Measurements from ENCODE around the gene IFNGR2. TPM values are rescaled to one million over a fixed set of nuclear protein-coding genes. Genes with fewer than 3 reads are reported as not detected.
"Not testable (repeated sequence)": the region's sequence is repeated elsewhere in the genome, so short reads cannot be mapped to it uniquely, and the experiment has no call there.

Gene IFNGR2
- total and polyA plus RNA-seq, 2 of the 13 experiments (the other 11 are each of a cell fraction or from before 2014, with no cell fraction given) = 61.3 to 117 TPM

GRCh38 chr21:33379934-33380333 is 23.3 kb upstream of the IFNGR2 start:
- CTCF ChIA-PET (ENCODE audit: low intra/inter-chr PET ratio, low total read pairs); DNase-seq (ENCODE audit: low spot score); H3K9me3 ChIP-seq (ENCODE audit: low read length); BruUV-seq (replicated peaks); ATAC-seq; FAIRE-seq; H3K27me3 ChIP-seq (ENCODE audit: control insufficient read depth in 1 of 2, insufficient read depth in 2 of 2, low read length in 2 of 2); H2AFZ ChIP-seq (ENCODE audit: low read length); H4K20me1 ChIP-seq (ENCODE audit: insufficient read depth, low read length); H3K9ac ChIP-seq (ENCODE audit: insufficient read depth, low read depth, low read length); H3K4me3 ChIP-seq (replicated peaks in 1 of 3; ENCODE audit: insufficient read depth in 1 of 3, low read depth in 2 of 3, low read length in 3 of 3); in situ Hi-C loops (cut with HindIII; ENCODE audit: extremely low pct_ligation_motif_present, low pct_unique_long_range_greater_than_20kb); H3K79me2 ChIP-seq (ENCODE audit: insufficient read depth, low read length); H3K27ac ChIP-seq (ENCODE audit: extremely low read length, insufficient read depth, low read length); H3K36me3 ChIP-seq (replicated peaks in 1 of 2; ENCODE audit: control insufficient read depth in 1 of 2, insufficient read depth in 2 of 2, low read length in 2 of 2): not testable (repeated sequence)
- POLR2A ChIA-PET = interaction anchor here (1.2 to 3.4 kb wide), 4 partner anchors 25 to 65 kb away, joined by 3 to 18 read pairs (median 6); partner anchors contain the start of gene IFNAR1
- intact Hi-C loops (cut with micrococcal nuclease; ENCODE audit: unreplicated experiment) = loop anchor here (10.0 kb wide), 1 partner anchor 245 kb away; no protein-coding TSS in a partner anchor
- TF ChIP-seq ETV5 (CRISPR knock-in tag; IDR thresholded peaks at IDR 0.05; ENCODE audit: borderline replicate concordance) (peak; percentile 48; the same call in 1 of the 2 replicates), CEBPB (IDR thresholded peaks at IDR 0.05; ENCODE audit: borderline replicate concordance, low read depth, low read length) (peak; percentile 48; the same call in 1 of the 2 replicates), ZNF644 (CRISPR knock-in tag; IDR thresholded peaks at IDR 0.05; ENCODE audit: low read depth) (0 out of 2 replicates have a peak, but pooled peaks have one; percentile 18), CEBPG (CRISPR knock-in tag; IDR thresholded peaks at IDR 0.05) (peak; percentile 71), ZNF335 (CRISPR knock-in tag; IDR thresholded peaks at IDR 0.05) (0 out of 2 replicates have a peak, but pooled peaks have one; percentile 13), FOXA3 (CRISPR knock-in tag; IDR thresholded peaks at IDR 0.05) (0 out of 2 replicates have a peak, but pooled peaks have one; percentile 10)
- Histone ChIP-seq H3K4me2 (ENCODE audit: low read depth, low read length) (peak overlapping the region; percentile 51; the same call in 1 of the 2 replicates), H3K4me1 (ENCODE audit: insufficient read depth, low read length) (peaks cover 55% of the 10 kb centered on the region)
- WGBS (ENCODE audit: low lambda C conversion rate) = 50% methylated on average over 1 of the region's 1 CpG

GRCh38 chr21:33380483-33380998 is 22.7 kb upstream of the IFNGR2 start:
- intact Hi-C loops (cut with micrococcal nuclease; ENCODE audit: unreplicated experiment) (no loop called here), in situ Hi-C loops (cut with HindIII; ENCODE audit: extremely low pct_ligation_motif_present, low pct_unique_long_range_greater_than_20kb) (no loop called here)
- FAIRE-seq (no peak), DNase-seq (ENCODE audit: low spot score) (peak; percentile 75), ATAC-seq (peak; percentile 72)
- ChIA-PET CTCF (ENCODE audit: low intra/inter-chr PET ratio, low total read pairs) (no interaction called here), POLR2A (interaction anchor here (1.2 to 3.4 kb wide), 4 partner anchors 24 to 64 kb away, joined by 3 to 18 read pairs (median 6); partner anchors contain the start of gene IFNAR1)
- 31% methylated on average over 3 of the region's 11 CpGs for WGBS (ENCODE audit: low lambda C conversion rate)
- peaks cover 57% of the 10 kb centered on the region for H3K4me1 ChIP-seq (ENCODE audit: insufficient read depth, low read length)
- no peaks in the 10 kb centered on the region for H4K20me1 ChIP-seq (ENCODE audit: insufficient read depth, low read length)
- no peaks in the 10 kb centered on the region for H3K27me3 ChIP-seq (ENCODE audit: control insufficient read depth in 1 of 2, insufficient read depth in 2 of 2, low read length in 2 of 2)
- peak overlapping the region; percentile 51 for H3K4me2 ChIP-seq (ENCODE audit: low read depth, low read length)
- H3K4me3 ChIP-seq (replicated peaks in 1 of 3; ENCODE audit: insufficient read depth in 1 of 3, low read depth in 2 of 3, low read length in 3 of 3) = peak overlapping the region in 1 of 3 experiments; percentile 15; a peak in 1 of 6 replicates
- no peak overlapping the region for H2AFZ ChIP-seq (ENCODE audit: low read length)
- no peak overlapping the region for H3K9ac ChIP-seq (ENCODE audit: insufficient read depth, low read depth, low read length)
- BruUV-seq (replicated peaks) = no TSS peak
- no peaks in the 10 kb centered on the region for H3K79me2 ChIP-seq (ENCODE audit: insufficient read depth, low read length)
- no peak overlapping the region for H3K27ac ChIP-seq (ENCODE audit: extremely low read length, insufficient read depth, low read length)
- no peaks in the 10 kb centered on the region for H3K36me3 ChIP-seq (replicated peaks in 1 of 2; ENCODE audit: control insufficient read depth in 1 of 2, insufficient read depth in 2 of 2, low read length in 2 of 2)
- no peaks in the 10 kb centered on the region for H3K9me3 ChIP-seq (ENCODE audit: low read length)
- TF ChIP-seq HNRNPL (IDR thresholded peaks at IDR 0.05; ENCODE audit: low read depth, low read length) = peak; percentile 83
- peak; percentile 25; the same call in 1 of the 2 replicates for TF ChIP-seq ELF1 (CRISPR knock-in tag; IDR thresholded peaks at IDR 0.05)
- 0 out of 2 replicates have a peak, but pooled peaks have one; percentile 10 for TF ChIP-seq ZNF335 (CRISPR knock-in tag; IDR thresholded peaks at IDR 0.05)
- TF ChIP-seq DNMT1 (CRISPR knock-in tag; IDR thresholded peaks at IDR 0.05) = no peak
- TF ChIP-seq EP300 (IDR thresholded peaks at IDR 0.05; ENCODE audit: low read depth in 2 of 2, low read length in 2 of 2) = 0 out of 4 replicates have a peak, but pooled peaks of 1 of the 2 experiments have one; percentile 6
- TF ChIP-seq EP300 (CRISPR knock-in tag; IDR thresholded peaks at IDR 0.05; ENCODE audit: borderline replicate concordance) = no peak
- peak; percentile 18; the same call in 1 of the 2 replicates for TF ChIP-seq RXRB (CRISPR knock-in tag; IDR thresholded peaks at IDR 0.05; ENCODE audit: borderline replicate concordance)
- TF ChIP-seq PHF5A (CRISPR knock-in tag; IDR thresholded peaks at IDR 0.05; ENCODE audit: low read depth, unreplicated experiment) = no peak
- TF ChIP-seq, protein P1, sequence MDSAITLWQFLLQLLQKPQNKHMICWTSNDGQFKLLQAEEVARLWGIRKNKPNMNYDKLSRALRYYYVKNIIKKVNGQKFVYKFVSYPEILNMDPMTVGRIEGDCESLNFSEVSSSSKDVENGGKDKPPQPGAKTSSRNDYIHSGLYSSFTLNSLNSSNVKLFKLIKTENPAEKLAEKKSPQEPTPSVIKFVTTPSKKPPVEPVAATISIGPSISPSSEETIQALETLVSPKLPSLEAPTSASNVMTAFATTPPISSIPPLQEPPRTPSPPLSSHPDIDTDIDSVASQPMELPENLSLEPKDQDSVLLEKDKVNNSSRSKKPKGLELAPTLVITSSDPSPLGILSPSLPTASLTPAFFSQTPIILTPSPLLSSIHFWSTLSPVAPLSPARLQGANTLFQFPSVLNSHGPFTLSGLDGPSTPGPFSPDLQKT (CRISPR knock-in tag; IDR thresholded peaks at IDR 0.05; ENCODE audit: borderline replicate concordance) = peak; percentile 77; the same call in 1 of the 2 replicates
- TF ChIP-seq FOSL2 (CRISPR knock-in tag; IDR thresholded peaks at IDR 0.05) = peak; percentile 96
- 0 out of 2 replicates have a peak, but pooled peaks have one; percentile 47 for TF ChIP-seq ZBTB38 (CRISPR knock-in tag; IDR thresholded peaks at IDR 0.05)
- TF ChIP-seq GATAD2A (CRISPR knock-in tag; IDR thresholded peaks at IDR 0.05) = peak; percentile 28; the same call in 1 of the 2 replicates
- 0 out of 2 replicates have a peak, but pooled peaks have one; percentile 29 for TF ChIP-seq MED1 (CRISPR knock-in tag; IDR thresholded peaks at IDR 0.05)
- no peak for TF ChIP-seq ZNF576 (CRISPR knock-in tag; IDR thresholded peaks at IDR 0.05)

All from HepG2 (cell line).